ENCODE measurements around the gene SHB. TPM values are rescaled to one million over a fixed set of nuclear protein-coding genes. Genes with fewer than 3 reads are reported as not detected.

SHB gene
- total and polyA plus RNA-seq, 2 of the 8 experiments (the other 6 are each of a cell fraction or from before 2014, with no cell fraction given), result 4.1 to 12.6 TPM

GRCh38 chr9:38041564-38042243 lies 27.3 kb downstream of the SHB start (continued):
- TF ChIP-seq SP4 (IDR thresholded peaks at IDR 0.05; ENCODE audit: low read length) (no peak), KDM4A (IDR thresholded peaks at IDR 0.05; ENCODE audit: low read depth, low read length, severe bottlenecking) (no peak), RNF2 (IDR thresholded peaks at IDR 0.05; ENCODE audit: borderline replicate concordance, low read depth, low read length, missing control alignments, poor library complexity, severe bottlenecking) (no peak), SP1 (IDR thresholded peaks at IDR 0.05; ENCODE audit: low read depth, low read length) (no peak), TBP (IDR thresholded peaks at IDR 0.05; ENCODE audit: low read depth, low read length) (no peak), SAP30 (IDR thresholded peaks at IDR 0.05; ENCODE audit: insufficient read depth, insufficient replicate concordance, low read length) (no peak), JUN (IDR thresholded peaks at IDR 0.05; ENCODE audit: low read depth, low read length) (no peak)
